ENCODE results near the gene PRRG2.

PRRG2 gene

GRCh38 chr19:49583239-49583638, 2.1 kb downstream of the PRRG2 start:
- no peak overlapping the region for H2AFZ ChIP-seq
- H3K27me3 ChIP-seq (ENCODE audit: control insufficient read depth, insufficient read depth, low read length) = no peaks in the 10 kb centered on the region
- no peak overlapping the region for H3K4me3 ChIP-seq (ENCODE audit: low read depth, low read length)
- no peak overlapping the region for H3K9ac ChIP-seq
- no peaks in the 10 kb centered on the region for H3K36me3 ChIP-seq (ENCODE audit: control insufficient read depth, insufficient read depth, low read length)
- peaks cover 6% of the 10 kb centered on the region for H3K79me2 ChIP-seq
- H3K9me3 ChIP-seq (ENCODE audit: control insufficient read depth, low read length) = no peaks in the 10 kb centered on the region
- H3K27ac ChIP-seq = no peak overlapping the region
- no peak overlapping the region for H3K4me2 ChIP-seq (ENCODE audit: low read length)
- TF ChIP-seq CTCF (IDR thresholded peaks at IDR 0.05) = no peak
- H3K4me1 ChIP-seq = peaks cover 5% of the 10 kb centered on the region

GRCh38 chr19:49585023-49585422, 3.9 kb downstream of the PRRG2 start:
- no peak overlapping the region for H2AFZ ChIP-seq
- no peak for TF ChIP-seq CTCF (IDR thresholded peaks at IDR 0.05)
- H3K4me2 ChIP-seq (ENCODE audit: low read length) = no peak overlapping the region
- no peak overlapping the region for H3K27ac ChIP-seq
- H3K4me3 ChIP-seq (ENCODE audit: low read depth, low read length) = no peak overlapping the region
- H3K79me2 ChIP-seq = peaks cover 2% of the 10 kb centered on the region
- H3K36me3 ChIP-seq (ENCODE audit: control insufficient read depth, insufficient read depth, low read length) = no peaks in the 10 kb centered on the region
- H3K4me1 ChIP-seq = peaks cover 2% of the 10 kb centered on the region
- no peak overlapping the region for H3K9ac ChIP-seq
- H3K9me3 ChIP-seq (ENCODE audit: control insufficient read depth, low read length) = no peaks in the 10 kb centered on the region
- H3K27me3 ChIP-seq (ENCODE audit: control insufficient read depth, insufficient read depth, low read length) = no peaks in the 10 kb centered on the region

- Histone ChIP-seq H3K9ac (no peak overlapping the region), H3K9me3 (ENCODE audit: control insufficient read depth, low read length) (no peaks in the 10 kb centered on the region), H3K27me3 (ENCODE audit: control insufficient read depth, insufficient read depth, low read length) (no peaks in the 10 kb centered on the region), H3K4me1 (peaks cover 2% of the 10 kb centered on the region), H3K4me2 (ENCODE audit: low read length) (no peak overlapping the region), H3K4me3 (ENCODE audit: low read depth, low read length) (no peak overlapping the region), H3K27ac (no peak overlapping the region), H3K79me2 (no peaks in the 10 kb centered on the region), H2AFZ (no peak overlapping the region), H3K36me3 (ENCODE audit: control insufficient read depth, insufficient read depth, low read length) (no peaks in the 10 kb centered on the region)
- TF ChIP-seq CTCF (IDR thresholded peaks at IDR 0.05) = no peak
Observed at GRCh38 chr19:49587227-49587626, 6.1 kb downstream of the PRRG2 start.

- H3K9ac ChIP-seq = no peak overlapping the region
- no peak for TF ChIP-seq CTCF (IDR thresholded peaks at IDR 0.05)
- H3K4me1 ChIP-seq = peaks cover 2% of the 10 kb centered on the region
- no peak overlapping the region for H3K27ac ChIP-seq
- no peak overlapping the region for H2AFZ ChIP-seq
- H3K27me3 ChIP-seq (ENCODE audit: control insufficient read depth, insufficient read depth, low read length) = no peaks in the 10 kb centered on the region
- no peaks in the 10 kb centered on the region for H3K9me3 ChIP-seq (ENCODE audit: control insufficient read depth, low read length)
- no peaks in the 10 kb centered on the region for H3K79me2 ChIP-seq
- no peaks in the 10 kb centered on the region for H3K36me3 ChIP-seq (ENCODE audit: control insufficient read depth, insufficient read depth, low read length)
- no peak overlapping the region for H3K4me3 ChIP-seq (ENCODE audit: low read depth, low read length)
- H3K4me2 ChIP-seq (ENCODE audit: low read length) = no peak overlapping the region
Observed at GRCh38 chr19:49588365-49589122, 7.4 kb downstream of the PRRG2 start.

- Histone ChIP-seq H3K27me3 (ENCODE audit: control insufficient read depth, insufficient read depth, low read length) (no peaks in the 10 kb centered on the region), H3K4me2 (ENCODE audit: low read length) (no peak overlapping the region), H3K36me3 (ENCODE audit: control insufficient read depth, insufficient read depth, low read length) (no peaks in the 10 kb centered on the region), H3K27ac (peak overlapping the region; percentile 96), H3K79me2 (no peaks in the 10 kb centered on the region), H3K9me3 (ENCODE audit: control insufficient read depth, low read length) (no peaks in the 10 kb centered on the region), H3K4me3 (ENCODE audit: low read depth, low read length) (no peak overlapping the region), H2AFZ (peak overlapping the region; percentile 45), H3K4me1 (peaks cover 2% of the 10 kb centered on the region), H3K9ac (no peak overlapping the region)
- TF ChIP-seq CTCF (IDR thresholded peaks at IDR 0.05) = no peak
Observed at GRCh38 chr19:49589502-49589905, 8.4 kb downstream of the PRRG2 start.
